HK-2 (cell line): ENCODE measurements around the gene FGF11.

Source experiments
- DNase-seq: peaks from one replicate; pipeline ENCODE4 v3.0.0-alpha.2; 2018; ENCODE audit not compliant: unreplicated experiment

The FGF11 gene

DNA sequence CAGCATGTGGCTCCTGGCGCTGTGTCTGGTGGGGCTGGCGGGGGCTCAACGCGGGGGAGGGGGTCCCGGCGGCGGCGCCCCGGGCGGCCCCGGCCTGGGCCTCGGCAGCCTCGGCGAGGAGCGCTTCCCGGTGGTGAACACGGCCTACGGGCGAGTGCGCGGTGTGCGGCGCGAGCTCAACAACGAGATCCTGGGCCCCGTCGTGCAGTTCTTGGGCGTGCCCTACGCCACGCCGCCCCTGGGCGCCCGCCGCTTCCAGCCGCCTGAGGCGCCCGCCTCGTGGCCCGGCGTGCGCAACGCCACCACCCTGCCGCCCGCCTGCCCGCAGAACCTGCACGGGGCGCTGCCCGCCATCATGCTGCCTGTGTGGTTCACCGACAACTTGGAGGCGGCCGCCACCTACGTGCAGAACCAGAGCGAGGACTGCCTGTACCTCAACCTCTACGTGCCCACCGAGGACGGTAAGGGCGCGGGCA lies 31.0 kb upstream of the FGF11 start:
- DNase-seq, result no peak

GRCh38 chr17:7408863-7409262 lies 30.4 kb upstream of the FGF11 start:
- DNase-seq, result no peak

GRCh38 chr17:7409716-7410115 lies 29.6 kb upstream of the FGF11 start:
- no peak for DNase-seq

DNA sequence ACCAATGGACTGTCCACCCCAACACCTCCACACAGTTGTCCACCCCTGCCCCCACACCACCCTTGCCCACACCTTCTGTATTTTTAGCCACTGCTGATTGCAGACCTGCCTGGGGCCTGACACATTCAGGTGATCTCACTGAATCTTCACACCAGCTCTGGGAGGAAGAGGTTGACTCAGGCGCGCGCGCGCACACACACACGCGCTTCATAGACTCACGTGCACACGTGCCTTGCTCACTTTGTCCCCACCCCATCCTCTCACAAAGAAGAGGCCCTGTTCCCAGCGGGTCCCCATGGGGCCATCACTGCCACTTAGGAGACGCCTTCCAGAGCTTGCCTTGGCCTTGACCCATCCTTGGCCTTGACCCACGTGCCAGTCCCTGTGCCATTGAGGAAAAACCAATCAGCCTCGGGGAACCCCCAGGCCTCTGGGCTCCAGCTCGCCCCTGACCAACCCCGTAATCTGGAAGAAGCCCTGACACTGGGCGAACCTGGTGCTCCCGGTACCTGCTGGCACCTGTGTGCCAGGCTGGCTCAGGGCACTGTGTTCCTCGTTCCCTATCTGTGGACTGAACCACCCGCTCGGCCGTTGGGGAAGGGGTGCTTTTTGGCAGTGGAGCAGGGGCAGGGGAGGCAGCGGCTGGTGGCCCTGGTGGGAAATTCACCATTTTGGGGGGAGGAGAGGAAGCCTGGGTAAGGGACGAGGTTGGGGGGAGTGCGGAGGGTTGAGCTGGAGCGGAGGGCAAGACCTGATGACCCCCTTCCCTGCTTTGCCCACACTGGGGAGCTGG lies 28.5 kb upstream of the FGF11 start:
- no peak for DNase-seq

DNA sequence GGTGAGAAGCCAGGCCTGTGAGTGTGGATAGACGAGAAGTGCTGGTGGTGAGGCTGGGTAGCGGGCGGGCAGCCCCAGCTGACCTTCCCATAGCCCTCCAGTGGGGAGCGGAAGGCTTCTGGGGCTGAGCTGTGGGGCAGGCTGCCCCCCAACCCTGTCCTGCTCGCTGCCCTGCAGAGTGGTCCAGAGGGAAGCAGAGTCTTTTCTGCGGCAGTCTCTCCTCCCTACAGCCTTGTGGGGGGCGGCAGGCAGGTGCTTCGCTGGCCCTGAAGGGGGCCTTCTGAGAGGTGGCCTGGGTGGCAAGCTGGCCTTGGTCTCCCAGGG lies 27.9 kb upstream of the FGF11 start:
- DNase-seq, result no peak

GRCh38 chr17:7413346-7413985 lies 25.8 kb upstream of the FGF11 start:
- DNase-seq, result no peak

DNA sequence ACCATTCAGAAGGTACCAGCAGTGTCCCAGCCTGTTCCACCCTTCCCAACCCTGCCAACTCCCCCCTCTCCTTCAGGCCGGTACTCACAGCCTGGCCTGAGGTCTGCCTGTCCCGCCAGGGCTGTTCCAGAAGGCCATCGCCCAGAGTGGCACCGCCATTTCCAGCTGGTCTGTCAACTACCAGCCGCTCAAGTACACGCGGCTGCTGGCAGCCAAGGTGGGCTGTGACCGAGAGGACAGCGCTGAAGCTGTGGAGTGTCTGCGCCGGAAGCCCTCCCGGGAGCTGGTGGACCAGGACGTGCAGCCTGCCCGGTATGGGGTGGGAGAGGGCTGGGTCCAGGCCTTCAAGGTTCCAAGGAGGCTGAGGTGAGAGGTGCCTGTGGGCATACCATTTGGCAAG lies 24.5 kb upstream of the FGF11 start:
- no peak for DNase-seq

- DNase-seq, result no peak
Measured at GRCh38 chr17:7415784-7416183, 23.5 kb upstream of the FGF11 start.

DNA sequence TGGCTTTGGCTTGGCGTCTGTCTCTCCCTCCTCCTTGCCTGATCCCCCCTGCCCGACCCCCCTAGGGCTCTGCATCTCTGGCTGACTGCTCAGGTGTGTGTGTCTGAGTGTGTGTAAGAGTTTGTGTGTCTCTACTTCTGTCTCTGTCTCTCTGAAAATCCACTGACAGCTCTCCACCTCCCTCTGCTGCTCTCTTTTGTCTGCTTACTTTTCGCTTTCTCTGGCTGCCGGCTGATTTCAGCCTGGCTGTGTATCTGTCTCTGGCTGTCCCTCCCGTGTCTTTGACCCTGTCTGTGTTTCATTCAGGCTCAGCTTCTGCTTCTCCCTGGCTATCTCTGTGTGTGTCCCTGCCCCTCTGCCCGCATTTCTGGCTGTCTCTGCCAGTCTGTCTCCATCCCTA lies 23.0 kb upstream of the FGF11 start:
- DNase-seq, result no peak

GRCh38 chr17:7417056-7417655 lies 22.2 kb upstream of the FGF11 start:
- no peak for DNase-seq

DNA sequence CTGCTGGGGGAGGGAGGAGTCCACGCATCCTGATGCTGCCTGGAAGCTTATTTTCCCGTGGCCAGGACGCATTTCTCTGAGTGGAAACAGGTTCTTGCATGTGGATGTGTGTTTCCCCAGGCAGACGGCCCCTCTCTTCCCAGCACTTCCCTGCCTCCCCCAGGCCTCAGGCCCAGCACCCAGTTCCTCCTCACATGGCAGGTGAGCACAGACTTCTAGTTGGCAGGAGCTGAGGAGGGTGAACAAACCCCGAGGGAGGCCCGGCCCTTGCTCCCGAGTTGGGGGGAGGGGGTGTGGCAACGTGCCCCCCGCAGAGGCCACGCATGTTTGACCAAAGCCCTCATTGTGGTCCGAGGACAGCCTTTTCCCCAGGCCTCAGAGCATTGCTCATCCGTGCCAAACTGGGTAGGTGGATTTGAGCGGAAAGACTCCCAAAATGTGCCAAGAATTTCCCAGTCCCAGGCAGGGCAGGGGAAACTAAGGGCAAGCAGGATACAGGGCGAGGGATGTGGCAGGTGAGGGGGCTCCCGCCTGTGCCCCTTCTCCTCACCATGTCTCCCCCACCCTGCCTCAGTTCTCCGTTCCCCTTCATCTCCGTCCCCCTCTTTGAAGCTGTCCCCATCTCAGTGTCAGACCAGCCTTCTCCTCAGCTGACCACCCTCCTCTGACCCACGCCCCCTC lies 20.7 kb upstream of the FGF11 start:
- DNase-seq, result no peak

DNA sequence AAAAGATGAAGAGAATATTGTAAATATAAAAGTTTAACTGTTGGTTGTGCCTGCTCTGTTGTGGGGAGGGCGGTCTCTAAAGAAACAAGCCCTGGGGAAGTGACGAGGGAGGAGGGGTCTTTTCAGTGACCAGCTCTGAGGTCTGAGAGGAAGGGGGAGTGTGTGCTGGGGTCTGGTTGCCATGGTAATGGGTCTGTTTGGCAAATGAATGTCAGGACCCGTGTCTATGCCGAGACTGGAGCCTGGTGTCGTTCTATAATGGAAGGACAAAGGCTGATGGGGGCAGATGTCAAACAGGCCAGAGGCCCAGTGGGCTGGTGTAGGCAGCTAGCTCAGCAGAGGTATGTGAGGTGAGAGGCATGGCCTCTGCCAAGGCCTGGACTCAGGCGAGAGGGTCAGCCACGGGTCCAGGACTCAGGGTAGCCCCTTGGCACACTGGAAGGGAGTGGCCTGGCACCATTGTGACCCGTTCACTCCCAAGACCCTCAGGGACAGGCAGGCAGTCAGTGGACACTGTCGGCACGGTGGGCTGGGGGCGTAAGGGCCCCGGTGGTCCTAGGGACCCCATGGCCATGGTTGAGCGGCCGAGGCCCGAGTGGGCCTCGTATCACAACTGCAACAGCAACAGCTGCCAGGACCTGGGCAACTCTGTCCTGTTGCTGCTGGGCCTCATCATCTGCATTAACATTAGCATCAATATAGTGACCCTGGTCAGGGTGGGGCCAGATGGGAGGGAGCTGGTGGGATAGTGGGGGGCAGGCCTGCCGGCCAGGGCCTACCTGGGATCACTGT lies 19.3 kb upstream of the FGF11 start, which contains the start of gene SPEM1:
TSS of gene SPEM1 (plus strand) at position 506 of the 792 bp plus-strand sequence. CDS start at position 567, 61 bp downstream.
- DNase-seq, result no peak

- no peak for DNase-seq
Measured at GRCh38 chr17:7421186-7421585, 18.1 kb upstream of the FGF11 start.

GRCh38 chr17:7423679-7424078 lies 15.6 kb upstream of the FGF11 start:
- DNase-seq, result no peak

DNA sequence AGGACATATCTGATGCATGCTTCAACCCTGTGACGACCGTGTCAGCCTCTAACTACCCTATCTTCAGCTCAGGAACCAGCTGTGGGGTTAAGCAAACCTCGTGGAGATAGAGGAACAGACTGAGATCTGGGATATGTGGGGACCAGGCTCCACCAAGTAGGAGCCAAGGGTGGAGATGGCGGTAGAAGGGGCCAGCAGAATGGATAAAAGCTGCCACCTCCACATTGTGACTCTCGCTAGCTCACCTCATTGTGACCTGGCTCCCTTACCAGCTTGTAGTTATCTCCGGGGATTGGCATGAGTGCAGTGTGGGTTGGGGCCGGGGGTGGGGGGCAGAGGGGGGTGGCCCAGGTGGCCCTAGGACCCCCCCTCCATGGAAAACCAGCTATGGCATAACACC lies 14.0 kb upstream of the FGF11 start, which contains the start of gene SPEM2:
TSS of gene SPEM2 (plus strand) at position 301 of the 400 bp plus-strand sequence. CDS start at position 374, 73 bp downstream.
- DNase-seq, result no peak

DNA sequence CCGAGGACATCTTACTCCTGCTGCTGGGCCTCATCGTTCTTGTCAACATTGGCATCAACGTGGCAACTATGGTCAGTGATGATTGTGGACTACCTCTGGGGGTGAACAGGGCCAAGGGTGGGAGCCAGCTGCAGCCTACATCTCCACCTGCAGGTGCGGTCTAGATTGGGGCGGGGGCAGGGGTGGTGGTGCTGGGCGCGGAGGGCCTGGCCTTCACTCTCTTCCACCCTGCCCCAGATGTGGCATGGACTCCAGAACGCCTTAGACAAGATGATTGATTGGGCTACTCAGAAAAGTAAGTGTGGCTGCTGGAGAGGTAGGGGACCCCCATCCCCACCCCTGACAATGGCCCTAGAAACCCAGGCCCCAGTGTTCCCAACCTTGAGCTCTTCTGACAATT lies 13.6 kb upstream of the FGF11 start:
- no peak for DNase-seq

- DNase-seq, result no peak
Measured at GRCh38 chr17:7426203-7426863, 13.0 kb upstream of the FGF11 start.

DNA sequence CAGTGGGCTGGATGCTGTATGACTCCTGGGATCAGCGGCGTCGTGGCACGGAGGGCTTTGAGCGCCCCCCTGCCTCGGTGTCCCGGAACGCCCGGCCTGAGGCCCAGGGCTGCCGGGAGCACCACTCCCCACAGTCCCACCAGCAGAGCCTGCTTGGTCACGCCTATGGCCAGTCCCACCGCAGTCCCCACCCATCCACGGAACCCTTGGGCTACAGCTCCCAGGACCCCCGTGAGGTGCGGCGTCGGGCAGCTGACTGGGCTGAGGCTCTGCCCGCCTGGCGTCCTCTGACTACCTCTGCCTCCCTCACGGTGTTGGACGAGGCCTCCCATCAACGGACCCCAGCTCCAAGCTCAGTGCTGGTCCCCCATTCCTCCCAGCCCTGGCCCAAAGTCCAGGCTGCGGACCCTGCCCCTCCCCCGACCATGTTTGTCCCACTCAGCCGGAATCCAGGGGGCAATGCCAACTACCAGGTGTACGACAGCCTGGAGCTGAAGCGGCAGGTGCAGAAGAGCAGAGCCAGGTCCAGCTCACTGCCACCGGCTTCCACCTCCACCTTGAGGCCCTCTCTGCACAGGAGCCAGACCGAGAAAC lies 12.3 kb upstream of the FGF11 start:
- no peak for DNase-seq

DNA sequence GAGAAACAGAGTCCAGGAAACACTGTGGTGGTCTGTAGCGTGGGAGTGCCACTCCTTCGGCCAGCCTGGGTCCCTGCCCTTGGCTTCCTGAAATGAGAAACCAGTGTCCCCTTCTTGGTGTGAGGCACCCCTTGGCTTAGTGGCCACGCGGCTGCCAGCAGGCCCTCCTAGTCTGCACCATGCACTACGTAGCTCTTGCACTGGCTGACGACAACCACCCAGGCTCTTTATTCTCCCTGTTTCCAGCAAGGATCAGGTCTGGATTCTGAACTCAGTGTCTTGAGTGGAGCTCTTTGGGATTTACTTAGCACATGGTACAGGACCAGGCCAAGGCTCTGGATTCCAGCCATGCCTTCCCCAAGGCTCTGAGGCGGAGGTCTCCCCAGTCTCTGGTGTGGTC lies 11.8 kb upstream of the FGF11 start:
- DNase-seq, result no peak

DNA sequence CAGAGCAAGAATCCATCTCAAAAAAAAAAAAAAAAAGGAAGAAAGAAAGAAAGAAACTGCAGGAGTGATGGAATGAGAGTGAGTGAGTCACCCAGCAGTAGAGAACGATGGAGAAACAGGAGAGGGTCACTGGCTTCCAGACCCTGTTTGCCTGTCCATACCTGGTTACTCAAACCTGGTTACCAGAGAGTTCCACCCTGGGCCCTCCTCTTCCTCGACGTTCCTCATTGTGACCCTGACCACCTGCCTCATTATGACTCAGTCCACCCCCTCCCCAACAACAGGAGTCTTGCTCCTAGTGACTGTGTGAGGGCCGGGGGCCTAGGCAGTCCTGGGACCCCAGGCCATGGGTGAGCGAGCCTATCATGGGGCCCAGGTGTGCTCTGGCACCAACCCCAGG lies 10.8 kb upstream of the FGF11 start, which contains the start of gene SPEM3:
TSS of gene SPEM3 (plus strand) at position 301 of the 400 bp plus-strand sequence. CDS start at position 347, 46 bp downstream.
- DNase-seq, result no peak
